GM23338 (cell line): ENCODE data around the gene KRTAP3-2. TPM values are rescaled to one million over a fixed set of nuclear protein-coding genes. Genes with fewer than 3 reads are reported as not detected.

Experiments
- ATAC-seq: fragments of 200-7000 bp; cut with Tn5 transposase; 3 replicates; pipeline ENCODE4 v1.9.1; 2020
- DNase-seq: peaks from one replicate; pipeline ENCODE4 v3.0.0-alpha.2; 2015; ENCODE audit warnings: low spot score
- H2AFZ ChIP-seq: fragments of 200-600 bp; sonication (generic); 2 replicates; pipeline ENCODE4 v1.8.0; 2016; ENCODE audit warnings: antibody characterized with exemption, mild to moderate bottlenecking, moderate library complexity
- H3F3A ChIP-seq: fragments of 200-600 bp; sonication (generic); replicated peaks from 2 replicates; pipeline ENCODE4 v1.8.0; 2017; ENCODE audit warnings: antibody characterized with exemption, mixed run types, low read depth
- H3K27ac ChIP-seq: fragments of 200-600 bp; sonication (generic); 2 replicates; pipeline ENCODE4 v1.6.1; 2016; ENCODE audit warnings: low read depth
- H3K27me3 ChIP-seq: fragments of 200-600 bp; sonication (generic); 2 replicates; pipeline ENCODE4 v1.8.0; 2016; ENCODE audit warnings: mild to moderate bottlenecking, mixed run types, moderate library complexity; ENCODE audit not compliant: insufficient read depth
- H3K36me3 ChIP-seq: fragments of 200-600 bp; sonication (generic); 2 replicates; pipeline ENCODE4 v1.8.0; 2016; ENCODE audit warnings: mild to moderate bottlenecking; ENCODE audit not compliant: insufficient read depth
- H3K4me1 ChIP-seq: fragments of 200-600 bp; sonication (generic); 2 replicates; pipeline ENCODE4 v1.8.0; 2016; ENCODE audit warnings: mild to moderate bottlenecking, moderate library complexity; ENCODE audit not compliant: insufficient read depth
- H3K4me2 ChIP-seq: fragments of 200-600 bp; sonication (generic); 2 replicates; pipeline ENCODE4 v1.7.1; 2017; ENCODE audit warnings: mixed run types
- H3K4me3 ChIP-seq: fragments of 200-600 bp; sonication (generic); 2 replicates; pipeline ENCODE4 v1.6.1; 2016; ENCODE audit warnings: mixed run types
- H3K79me2 ChIP-seq: fragments of 200-600 bp; sonication (generic); replicated peaks from 2 replicates; pipeline ENCODE4 v1.8.0; 2017; ENCODE audit warnings: mild to moderate bottlenecking; ENCODE audit not compliant: insufficient read depth
- H3K9me2 ChIP-seq: fragments of 200-600 bp; sonication (generic); 2 replicates; pipeline ENCODE4 v1.8.0; 2017; ENCODE audit not compliant: insufficient read depth
- H4K20me1 ChIP-seq: fragments of 200-600 bp; sonication (generic); replicated peaks from 2 replicates; pipeline ENCODE4 v1.8.0; 2017; ENCODE audit warnings: mild to moderate bottlenecking; ENCODE audit not compliant: insufficient read depth
- H3K27ac Mint-ChIP-seq: 2 replicates; pipeline ENCODE4 v1.8.0; 2020; ENCODE audit warnings: inconsistent platforms, mild to moderate bottlenecking, moderate library complexity, mixed read lengths
- H3K27me3 Mint-ChIP-seq: 3 replicates; pipeline ENCODE4 v1.8.0; 2022; ENCODE audit warnings: low read depth, mild to moderate bottlenecking, moderate library complexity, mixed read lengths, inconsistent platforms; ENCODE audit not compliant: insufficient read depth, poor library complexity
- H3K36me3 Mint-ChIP-seq: 3 replicates; pipeline ENCODE4 v1.8.0; 2021; ENCODE audit warnings: low read depth, mild to moderate bottlenecking, inconsistent platforms, moderate library complexity, mixed read lengths
- H3K4me1 Mint-ChIP-seq: 3 replicates; pipeline ENCODE4 v1.8.0; 2020; ENCODE audit warnings: mild to moderate bottlenecking, inconsistent platforms, mixed read lengths
- H3K4me3 Mint-ChIP-seq: 3 replicates; pipeline ENCODE4 v1.8.0; 2021; ENCODE audit warnings: moderate library complexity, mild to moderate bottlenecking, inconsistent platforms, mixed read lengths
- H3K9me3 Mint-ChIP-seq: 3 replicates; pipeline ENCODE4 v1.8.0; 2020; ENCODE audit warnings: moderate library complexity, mild to moderate bottlenecking, inconsistent platforms, mixed read lengths
- CREB1 ChIP-seq: fragments of 250-450 bp; sonication (Bioruptor Pico); IDR thresholded peaks from 2 replicates; pipeline ENCODE4 v1.5.0; 2020; ENCODE audit warnings: low read depth, mild to moderate bottlenecking, moderate library complexity
- CTCF ChIP-seq, 2 experiments: fragments of 200-600 bp in 1 of 2; sonication (generic) in 1 of 2; conservative IDR thresholded peaks; 2 replicates each; pipeline versions ENCODE4 v1.5.1 to v1.6.1; 2016 to 2017; ENCODE audit warnings: antibody characterized with exemption in 2 of 2, low read depth in 2 of 2, mild to moderate bottlenecking in 2 of 2, moderate library complexity in 1 of 2
- ETS1 ChIP-seq: IDR thresholded peaks from 2 replicates; pipeline ENCODE4 v1.6.1; 2016; ENCODE audit warnings: antibody characterized with exemption
- EZH2 ChIP-seq: fragments of 200-600 bp; sonication (generic); IDR thresholded peaks from one replicate; pipeline ENCODE4 v1.8.0; 2017; ENCODE audit warnings: antibody characterized with exemption, mild to moderate bottlenecking, low read depth; ENCODE audit not compliant: unreplicated experiment
- EZH2phosphoT487 ChIP-seq: fragments of 200-600 bp; sonication (generic); IDR thresholded peaks from one replicate; pipeline ENCODE4 v1.8.1; 2018; ENCODE audit warnings: antibody characterized with exemption; ENCODE audit not compliant: unreplicated experiment
- JUNB ChIP-seq: IDR thresholded peaks from one replicate; pipeline ENCODE4 v1.6.1; 2016; ENCODE audit warnings: antibody characterized with exemption; ENCODE audit not compliant: unreplicated experiment
- NANOG ChIP-seq: IDR thresholded peaks from 2 replicates; pipeline ENCODE4 v1.6.1; 2016; ENCODE audit warnings: antibody characterized with exemption, borderline replicate concordance
- POLR2AphosphoS5 ChIP-seq: IDR thresholded peaks from 2 replicates; pipeline ENCODE4 v1.6.1; 2016; ENCODE audit warnings: antibody characterized with exemption, low read depth
- REST ChIP-seq: IDR thresholded peaks from one replicate; pipeline ENCODE4 v1.6.1; 2018; ENCODE audit warnings: antibody characterized with exemption; ENCODE audit not compliant: unreplicated experiment
- STAT1 ChIP-seq: IDR thresholded peaks from one replicate; pipeline ENCODE4 v1.6.1; 2016; ENCODE audit warnings: antibody characterized with exemption; ENCODE audit not compliant: unreplicated experiment
- ZNF114 ChIP-seq: fragments of 250-450 bp; sonication (Bioruptor Pico); IDR thresholded peaks from 2 replicates; pipeline ENCODE4 v1.5.0; 2020; ENCODE audit warnings: mild to moderate bottlenecking, moderate library complexity
- ZNF331 ChIP-seq: fragments of 250-450 bp; sonication (Bioruptor Pico); IDR thresholded peaks from 2 replicates; pipeline ENCODE4 v1.5.0; 2020; ENCODE audit warnings: low read depth, mild to moderate bottlenecking, moderate library complexity
- ZNF462 ChIP-seq: fragments of 250-450 bp; sonication (Bioruptor Pico); IDR thresholded peaks from 2 replicates; pipeline ENCODE4 v1.5.0; 2020; ENCODE audit warnings: mild to moderate bottlenecking, moderate library complexity
- polyA plus RNA-seq: library from polyadenylated mRNA; unstranded; fragments of >200 nt; fragmentation: Nextera tagmentation; extraction: Ambion mirVana; gene quantifications from 2 replicates; pipeline ENCODE4 v1.2.1, GENCODE V29; 2016
- total RNA-seq: library from RNA; depleted of rRNA; stranded (reverse); fragments of >200 nt; shearing (Covaris generic); gene quantifications from 2 replicates; pipeline ENCODE4 v1.2.3, GENCODE V29; 2014

KRTAP3-2 gene
- total and polyA plus RNA-seq, 2 experiments from 2014 or later = not detected

GRCh38 chr17:41004397-41004796 is 4.7 kb upstream of the KRTAP3-2 start:
- Histone ChIP-seq H3K9me2 (no peaks in the 10 kb centered on the region), H3K36me3 (no peaks in the 10 kb centered on the region), H3F3A (no peaks in the 10 kb centered on the region), H2AFZ (no peak overlapping the region), H4K20me1 (no peaks in the 10 kb centered on the region), H3K4me3 (no peak overlapping the region), H3K79me2 (no peaks in the 10 kb centered on the region), H3K27me3 (no peaks in the 10 kb centered on the region), H3K27ac (no peak overlapping the region), H3K4me1 (peaks cover 9% of the 10 kb centered on the region), H3K4me2 (no peak overlapping the region)
- TF ChIP-seq NANOG (no peak), POLR2AphosphoS5 (no peak), STAT1 (no peak), REST (no peak), CTCF (conservative IDR thresholded peaks at IDR 0.05; ENCODE audit: low read depth in 2 of 2) (no peak), EZH2 (no peak), CREB1 (CRISPR knock-in tag) (no peak), ETS1 (no peak), JUNB (no peak), ZNF331 (no peak), ZNF462 (CRISPR knock-in tag) (no peak), EZH2phosphoT487 (no peak), ZNF114 (CRISPR knock-in tag) (no peak)
- no peaks in the 10 kb centered on the region for H3K9me3 Mint-ChIP-seq
- ATAC-seq = no peak
- H3K4me1 Mint-ChIP-seq = peaks cover 8% of the 10 kb centered on the region; the same call in 2 of the 3 replicates
- DNase-seq = no peak
- H3K27ac Mint-ChIP-seq = no peak overlapping the region
- H3K4me3 Mint-ChIP-seq = no peak overlapping the region
- H3K36me3 Mint-ChIP-seq = no peaks in the 10 kb centered on the region
- H3K27me3 Mint-ChIP-seq = peaks cover 1% of the 10 kb centered on the region
